NCI-H187 treated with DMSO at 0.1 percent for 48 hours (cell line): ENCODE results near the gene MALT1.
"Not testable (repeated sequence)": the region's sequence is repeated elsewhere in the genome, so short reads cannot be mapped to it uniquely, and the experiment has no call there.

Source experiments
- DNase-seq: peaks from one replicate; lab custom pipeline; 2025; lab: John Stamatoyannopoulos, UW

Gene MALT1

DNA sequence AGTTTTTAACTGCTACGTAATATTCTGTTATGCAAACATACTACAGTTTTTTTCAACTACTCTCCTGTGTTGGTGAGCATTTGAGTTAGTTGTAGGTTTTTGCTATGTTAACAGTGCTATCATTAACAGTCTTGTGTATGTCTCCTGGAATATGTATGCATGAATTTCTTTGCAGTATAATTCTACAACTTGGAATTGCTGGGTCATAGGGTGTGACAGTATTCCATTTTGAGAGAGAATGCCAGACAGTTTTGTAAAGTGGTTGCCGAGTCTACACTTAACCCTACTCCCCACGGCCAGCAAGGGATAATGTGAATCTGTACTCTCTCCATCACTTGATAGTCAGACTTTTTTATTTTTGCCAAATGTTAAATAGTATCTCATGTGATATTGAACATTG is 67.1 kb downstream of the MALT1 start:
- no peak for DNase-seq

DNA sequence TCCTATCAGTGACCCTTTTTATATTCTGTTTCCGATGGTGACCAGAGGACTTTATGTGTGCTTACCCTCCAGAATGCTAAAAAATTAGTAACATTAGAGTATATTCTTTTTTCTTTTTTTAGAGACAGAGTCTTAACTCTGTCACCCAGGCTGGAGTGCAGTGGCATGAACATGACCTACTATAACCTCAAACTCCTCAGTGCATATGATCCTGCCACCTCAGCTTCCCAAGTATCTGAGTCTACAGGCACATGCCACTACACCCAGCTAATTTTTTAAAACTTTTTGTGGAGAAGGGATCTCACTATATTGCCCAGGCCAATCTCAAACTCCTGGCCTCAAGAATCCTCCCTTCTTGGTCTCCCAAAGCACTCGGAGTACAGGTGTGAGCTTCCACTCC is 74.6 kb downstream of the MALT1 start:
- no peak for DNase-seq

DNA sequence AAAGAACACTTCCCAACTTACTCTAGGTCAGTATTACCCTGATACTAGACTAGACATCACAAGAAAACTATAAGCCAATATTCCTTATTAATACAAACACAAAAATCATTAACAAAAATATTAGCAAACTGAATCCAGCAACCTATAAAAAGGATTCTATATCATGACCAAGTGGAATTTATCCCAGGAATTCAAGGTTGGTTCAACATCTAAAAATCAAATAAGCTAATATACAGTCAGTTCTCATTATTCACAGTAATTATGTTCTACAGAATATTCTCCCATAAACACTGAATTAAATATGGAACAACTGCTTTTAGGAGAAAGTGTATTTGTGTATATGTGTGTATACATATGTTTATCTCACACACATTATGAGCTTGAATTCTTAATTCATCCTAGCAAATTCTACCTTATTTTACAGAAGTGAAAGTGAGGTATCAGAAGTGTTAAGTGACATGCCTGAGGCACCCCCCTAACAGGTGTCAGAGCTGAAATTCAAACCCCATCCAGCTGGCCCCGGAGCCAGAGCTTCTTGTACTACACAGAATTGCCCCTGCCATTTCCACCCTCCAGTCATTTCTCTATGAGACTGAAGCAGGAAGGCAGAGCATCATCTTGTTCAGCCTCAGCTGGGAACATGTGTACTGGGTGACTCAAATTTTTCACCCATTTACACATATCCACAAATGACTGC is 77.8 kb downstream of the MALT1 start:
- no peak for DNase-seq

DNA sequence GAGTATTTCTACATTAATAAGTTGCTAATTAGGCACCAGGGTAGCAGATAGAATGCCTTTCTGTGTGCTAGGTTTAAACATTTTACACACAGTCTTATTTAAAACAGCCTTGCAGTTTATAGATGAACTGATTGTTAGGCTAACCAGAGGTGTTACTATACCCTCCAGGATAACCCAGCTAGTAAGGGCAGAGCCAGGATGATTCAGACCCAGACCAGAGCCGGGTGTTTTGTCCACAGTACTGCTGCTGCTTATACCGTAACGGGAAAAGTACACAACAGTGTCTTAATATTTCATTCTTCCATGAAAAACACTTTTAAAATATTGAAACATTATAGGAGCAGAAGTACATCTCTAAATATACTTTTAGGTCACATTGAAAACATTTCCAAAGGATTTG is 82.7 kb downstream of the MALT1 start:
- no peak for DNase-seq

DNA sequence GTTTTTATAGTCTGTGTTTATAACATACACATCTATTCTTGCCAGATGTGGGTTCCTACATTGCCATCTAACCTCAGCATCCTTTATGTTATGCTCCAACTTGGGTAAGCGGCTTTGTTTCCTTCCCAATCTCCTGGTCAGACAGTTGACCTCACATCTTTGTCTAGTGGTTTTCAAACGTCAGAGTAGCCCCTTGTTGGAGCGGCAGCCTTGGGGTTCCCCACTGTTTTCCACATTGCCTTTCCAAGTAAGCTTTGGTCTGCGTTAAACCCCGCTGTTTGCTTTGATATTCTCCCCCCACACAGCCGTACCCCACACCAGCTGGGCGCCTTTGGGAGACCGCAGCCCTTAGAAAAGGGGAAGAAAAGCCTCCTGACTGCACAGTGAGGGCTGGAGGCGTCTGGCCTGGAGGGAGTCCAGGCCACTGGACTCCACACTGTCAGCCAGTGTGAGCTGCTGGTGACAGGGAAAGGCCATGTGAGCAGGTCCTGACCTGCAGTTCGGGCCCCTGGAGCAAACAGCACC is 83.3 kb downstream of the MALT1 start:
- no peak for DNase-seq

DNA sequence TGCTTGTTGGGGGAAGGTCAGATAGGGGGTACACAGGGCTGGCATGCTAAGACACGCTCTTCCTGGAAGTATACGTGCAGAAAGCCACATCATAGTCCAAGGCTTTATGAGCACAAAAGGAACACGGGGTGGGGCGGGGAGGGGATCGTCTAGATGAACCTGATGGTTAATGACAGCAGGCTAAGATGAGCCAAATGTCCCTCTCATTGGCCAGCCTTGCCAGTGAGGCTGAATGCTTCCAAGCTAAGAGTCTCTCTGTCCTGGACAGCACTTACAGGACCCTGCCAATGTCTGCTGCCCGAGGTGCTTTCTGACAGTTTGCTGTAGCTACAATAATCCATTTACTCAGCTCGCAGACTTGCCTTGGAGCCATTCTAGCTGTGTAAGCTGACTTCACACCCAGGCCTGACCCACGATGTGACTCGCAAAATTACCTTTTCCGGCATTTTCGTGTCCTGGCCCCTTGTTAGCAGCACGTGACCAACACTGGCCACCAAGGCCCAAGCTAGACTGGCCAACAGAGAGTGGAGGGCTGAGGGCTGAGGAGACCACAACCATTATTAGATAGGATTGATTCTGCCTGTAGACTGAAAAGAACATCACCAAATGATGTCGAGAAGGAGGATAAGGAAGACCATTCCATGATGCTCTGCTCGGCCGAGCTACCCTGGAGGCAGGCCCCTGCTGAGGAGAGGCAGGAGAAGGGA is 84.2 kb downstream of the MALT1 start:
- DNase-seq: no peak

DNA sequence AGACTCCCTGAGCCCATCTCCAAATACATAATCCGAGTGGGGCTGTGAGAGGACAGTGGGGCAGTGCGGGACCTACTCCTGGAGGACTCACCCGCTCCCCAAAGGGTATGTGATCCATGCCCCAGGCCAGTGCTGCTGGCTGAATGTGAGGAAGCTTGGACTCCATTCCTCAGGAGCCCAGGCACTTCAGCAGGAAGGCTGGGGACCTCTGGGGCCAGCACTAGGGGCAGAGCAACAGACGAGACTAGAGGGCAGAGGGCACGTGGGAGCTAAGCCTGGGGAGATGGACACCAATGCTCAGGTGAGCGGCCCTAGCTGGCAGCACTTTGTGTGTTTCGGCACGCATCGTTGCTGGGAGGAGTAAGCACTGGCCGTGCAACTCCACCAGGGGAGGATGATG is 84.9 kb downstream of the MALT1 start:
- no peak for DNase-seq

DNA sequence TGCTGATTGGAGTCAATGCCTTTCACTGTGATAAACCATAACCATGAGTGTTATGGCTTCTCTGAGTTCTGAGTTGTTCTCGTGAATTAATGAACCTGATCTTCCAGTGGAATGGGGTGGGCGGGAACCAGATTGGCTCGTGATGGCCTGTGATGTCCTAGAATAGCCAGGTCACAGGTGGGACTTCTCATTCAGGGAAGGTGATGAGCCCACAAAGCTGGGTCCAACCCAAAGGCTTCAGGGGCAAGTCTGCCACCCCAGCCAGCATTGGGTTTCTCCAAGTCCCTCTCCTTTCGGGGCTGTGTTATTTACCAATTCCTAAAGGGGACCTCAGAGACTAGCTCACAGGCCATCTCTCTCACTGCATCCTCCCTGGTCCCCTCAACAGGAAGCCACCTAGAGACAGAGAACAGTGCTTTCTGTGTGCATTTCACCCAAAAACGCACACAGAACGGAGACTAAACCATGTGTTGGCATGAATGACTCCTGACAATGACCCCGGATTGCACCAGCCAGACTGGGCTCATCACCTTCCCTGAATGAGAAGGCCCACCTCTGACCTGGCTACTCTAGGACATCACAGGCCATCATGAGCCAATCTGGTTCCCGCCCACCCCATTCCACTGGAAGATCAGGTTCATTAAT is 85.5 kb downstream of the MALT1 start:
- no peak for DNase-seq

DNA sequence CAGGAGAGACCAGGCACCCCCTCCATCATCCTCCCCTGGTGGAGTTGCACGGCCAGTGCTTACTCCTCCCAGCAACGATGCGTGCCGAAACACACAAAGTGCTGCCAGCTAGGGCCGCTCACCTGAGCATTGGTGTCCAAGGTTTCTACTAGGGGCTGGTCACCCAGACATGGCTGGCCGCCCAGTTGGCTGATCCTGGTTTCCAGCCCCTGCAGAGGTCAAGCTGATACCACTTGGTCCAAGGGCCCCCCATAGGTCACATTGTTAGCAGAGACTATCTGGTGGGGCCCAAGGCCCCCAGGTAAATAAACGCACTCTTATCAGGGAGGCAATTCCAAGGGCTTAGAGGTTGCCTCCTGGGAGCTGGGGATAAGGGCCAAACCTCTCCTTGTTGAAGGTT is 86.1 kb downstream of the MALT1 start:
- not testable (repeated sequence) for DNase-seq

DNA sequence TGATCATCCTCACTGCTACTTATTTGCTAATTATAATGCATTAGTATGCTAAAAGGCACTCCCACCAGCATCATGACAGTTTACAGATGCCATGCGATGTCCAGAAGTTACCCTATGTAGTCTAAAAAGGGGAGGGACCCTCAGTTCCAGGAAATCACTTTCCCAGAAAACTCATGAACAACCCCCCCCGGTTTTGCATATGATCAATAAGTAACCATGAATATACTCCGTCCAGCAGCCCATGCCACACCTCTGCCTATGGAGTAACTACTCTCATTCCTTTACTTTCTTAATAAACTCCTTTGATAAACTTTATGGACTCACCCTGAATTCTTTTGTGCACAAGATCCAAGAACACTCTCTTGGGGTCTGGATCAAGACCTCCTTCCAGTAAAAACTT is 86.8 kb downstream of the MALT1 start:
- no peak for DNase-seq

DNA sequence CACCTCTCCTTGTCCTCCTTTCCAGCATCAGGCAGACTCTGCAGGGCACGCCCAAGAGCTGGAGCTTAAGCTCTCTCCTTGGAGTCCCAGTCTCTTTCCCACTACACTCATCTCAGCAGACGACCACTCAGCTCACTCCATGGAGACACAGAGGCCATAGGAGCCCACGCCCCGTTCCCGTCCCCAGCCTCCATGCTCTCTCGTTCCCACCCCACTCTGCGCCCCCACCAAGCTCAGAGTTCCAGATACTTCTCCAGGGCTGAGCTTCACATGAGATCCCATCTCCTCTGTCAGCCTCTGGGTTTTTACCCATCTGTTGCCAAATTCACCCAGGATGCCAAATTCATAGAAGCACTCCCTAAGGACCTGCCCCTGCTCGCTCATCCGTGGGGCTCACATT is 87.3 kb downstream of the MALT1 start:
- DNase-seq: no peak

DNA sequence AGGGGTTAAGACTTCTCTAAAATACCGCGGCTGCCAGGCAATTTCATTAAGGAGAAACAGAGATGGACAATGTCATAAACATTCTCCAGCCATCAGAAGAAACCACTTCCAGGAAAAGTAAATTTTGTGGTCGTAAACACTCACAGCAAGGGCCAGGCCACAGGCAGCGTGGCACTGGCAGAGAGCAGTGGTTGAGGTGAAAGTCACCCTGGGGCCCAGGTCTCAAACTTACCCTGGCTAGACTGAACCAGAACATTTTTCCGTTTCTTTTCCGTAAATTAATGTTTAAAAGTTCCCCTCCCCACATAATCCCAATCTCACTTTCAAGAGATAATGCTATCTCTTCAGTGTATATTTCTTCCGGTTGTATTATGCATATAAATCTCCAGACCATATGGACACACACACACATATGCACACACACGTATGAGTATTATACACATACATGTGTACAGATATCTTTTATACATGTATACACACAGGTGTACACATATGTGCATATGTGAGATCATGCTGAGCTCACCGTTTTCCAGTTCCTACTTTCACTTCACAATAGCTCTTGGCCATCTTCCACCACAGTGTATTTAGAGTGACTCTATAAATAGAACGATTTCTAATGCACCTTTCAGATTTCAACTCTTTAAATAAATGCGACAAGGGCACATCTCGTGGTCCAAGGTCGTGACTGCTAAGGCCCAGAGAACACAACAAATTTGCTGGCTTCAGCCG is 90.1 kb downstream of the MALT1 start:
- DNase-seq: no peak

DNA sequence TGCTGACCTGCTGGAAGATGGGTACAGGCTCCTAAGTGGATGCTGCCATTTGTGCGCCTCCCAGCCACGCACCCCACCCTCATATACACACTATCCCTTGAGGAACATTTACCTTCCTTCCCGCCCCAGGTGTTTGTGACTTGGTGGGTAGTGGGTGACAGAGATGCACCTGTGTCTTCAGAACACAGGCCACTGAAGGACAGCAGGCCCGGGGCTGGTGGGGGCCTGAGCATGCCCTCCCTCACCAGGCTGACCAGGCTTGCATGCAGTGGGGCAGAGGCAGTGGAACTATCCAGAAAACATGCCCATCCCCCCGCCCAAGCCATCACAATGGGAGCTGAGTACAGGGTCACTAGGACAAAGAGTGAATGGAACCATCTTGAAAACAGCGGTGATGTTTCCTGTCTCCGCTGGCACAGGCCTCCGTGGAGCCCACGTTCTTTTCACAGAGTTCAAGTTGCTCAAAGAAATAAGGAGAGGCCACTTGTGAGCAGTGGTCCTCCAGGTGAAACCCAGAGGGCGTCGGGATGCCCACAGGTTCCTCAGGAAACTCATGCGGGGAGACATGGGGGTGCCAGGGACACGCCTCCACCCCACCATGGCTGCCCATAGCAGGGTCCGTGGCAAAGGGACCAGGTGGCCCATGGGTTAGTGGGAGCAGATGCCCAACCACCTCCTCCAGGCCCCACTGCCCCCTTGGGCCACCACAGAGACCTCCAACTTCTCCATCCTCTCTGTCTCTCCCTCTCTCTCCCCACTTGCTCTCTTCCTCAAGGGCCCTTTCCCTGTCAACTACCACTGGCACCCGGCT is 90.9 kb downstream of the MALT1 start:
- no peak for DNase-seq

DNA sequence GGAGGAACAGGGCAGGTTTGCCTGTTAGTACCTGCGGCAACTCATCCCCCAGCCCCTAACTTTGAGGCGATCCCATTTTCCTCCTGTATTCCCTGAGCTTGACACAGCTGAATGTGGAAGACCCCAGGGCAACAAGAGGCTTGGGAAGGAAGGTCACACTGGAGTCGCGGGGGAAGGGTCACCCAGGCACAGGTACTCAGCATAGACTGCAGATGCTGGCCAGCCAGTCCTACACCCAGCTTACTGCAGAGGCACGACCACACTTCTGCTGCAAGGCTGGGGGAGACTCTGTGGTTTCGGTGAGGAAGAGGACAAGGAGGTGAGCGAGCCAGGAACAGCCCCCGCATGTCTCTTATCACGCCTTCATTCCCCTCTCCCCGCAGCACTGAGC is 91.5 kb downstream of the MALT1 start:
- DNase-seq: no peak

DNA sequence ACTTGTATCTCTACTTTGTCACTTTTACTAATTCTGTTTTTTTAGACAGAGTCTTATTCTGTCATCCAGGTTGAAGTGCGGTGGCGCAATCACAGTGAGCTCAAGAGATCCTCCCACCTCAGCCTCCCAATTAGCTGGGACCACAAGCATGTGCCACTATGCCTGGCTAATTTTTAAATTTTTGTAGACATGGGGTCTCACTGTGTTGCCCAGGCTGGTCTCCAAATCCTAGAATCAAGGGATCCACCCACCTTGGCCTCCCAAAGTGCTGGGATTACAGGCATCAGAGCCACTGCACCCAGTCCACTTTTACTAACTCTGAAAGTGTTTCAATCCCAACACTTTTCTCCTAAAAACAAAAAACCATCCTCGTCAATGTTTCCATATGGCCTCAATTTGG is 94.9 kb downstream of the MALT1 start:
- DNase-seq: no peak

DNA sequence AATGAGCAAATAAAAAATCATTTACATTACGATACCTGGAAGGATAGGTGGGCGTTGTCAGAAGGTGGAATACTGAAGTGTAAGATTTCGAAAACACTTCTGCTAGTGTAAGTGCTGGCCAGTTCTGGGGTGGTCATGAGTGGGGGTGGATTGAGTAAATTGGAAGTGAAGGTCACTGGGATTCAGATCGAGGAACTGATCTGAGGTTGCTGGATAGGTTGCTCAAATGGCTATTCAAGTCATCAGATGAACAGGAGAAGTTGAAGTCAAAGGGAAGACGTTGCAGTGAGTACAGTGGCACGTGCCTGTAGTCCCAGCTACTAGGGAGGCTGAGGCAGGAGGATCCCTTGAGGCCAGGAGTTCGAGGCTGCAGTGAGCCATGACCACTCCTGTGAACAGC is 95.7 kb downstream of the MALT1 start:
- DNase-seq: no peak

DNA sequence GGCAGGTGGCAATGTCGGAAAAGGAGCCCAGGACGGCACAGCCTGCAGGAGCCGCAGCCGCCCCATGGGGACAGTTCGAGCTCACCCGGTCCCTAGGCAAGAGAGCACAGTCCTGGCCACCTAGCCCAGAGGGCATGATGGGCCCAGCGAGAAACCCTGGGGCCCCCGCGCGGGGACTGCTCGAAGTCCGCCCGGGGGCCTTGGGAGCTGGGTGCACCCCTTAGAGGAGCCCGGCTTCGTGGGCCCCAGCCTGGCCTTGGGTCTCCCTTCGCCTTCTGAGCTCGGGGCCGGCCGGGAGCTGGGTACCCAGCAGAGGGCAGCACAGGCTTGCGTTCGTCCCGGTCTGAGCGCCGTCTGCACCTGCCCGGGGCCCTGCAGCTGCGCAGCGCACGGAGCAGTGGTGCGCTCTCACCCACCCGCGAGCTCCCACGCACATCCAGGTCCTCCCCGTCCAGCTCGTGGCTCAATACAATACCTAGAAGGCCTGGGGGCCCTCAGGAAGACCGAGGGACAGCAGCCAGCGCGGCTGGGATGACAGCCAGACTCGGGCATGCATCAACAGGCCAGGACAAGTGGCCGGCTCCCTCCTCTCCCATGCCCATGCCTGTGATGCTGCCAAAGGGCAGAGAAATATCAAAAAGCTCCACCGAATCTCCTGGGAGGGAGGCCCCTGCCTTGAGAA is 97.2 kb downstream of the MALT1 start:
- DNase-seq: no peak

DNA sequence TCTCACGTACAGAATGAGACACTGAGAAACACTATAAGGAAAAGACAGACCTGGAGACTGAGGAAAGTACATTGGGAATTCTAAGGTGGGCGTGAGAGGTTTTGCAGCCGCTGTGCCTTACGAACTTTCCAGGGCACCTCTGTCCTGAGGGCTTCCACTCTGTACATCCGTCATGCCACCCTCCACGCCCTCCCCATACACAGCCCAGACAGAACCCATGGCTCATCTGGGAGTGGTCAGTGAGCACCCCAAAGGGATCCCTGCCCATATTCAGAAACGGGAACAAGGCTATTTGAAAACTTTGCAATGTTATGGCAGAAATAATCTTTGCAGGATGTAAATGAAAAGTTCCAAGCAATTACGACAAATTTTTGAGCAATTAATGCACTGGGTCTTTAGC is 98.1 kb downstream of the MALT1 start:
- no peak for DNase-seq

DNA sequence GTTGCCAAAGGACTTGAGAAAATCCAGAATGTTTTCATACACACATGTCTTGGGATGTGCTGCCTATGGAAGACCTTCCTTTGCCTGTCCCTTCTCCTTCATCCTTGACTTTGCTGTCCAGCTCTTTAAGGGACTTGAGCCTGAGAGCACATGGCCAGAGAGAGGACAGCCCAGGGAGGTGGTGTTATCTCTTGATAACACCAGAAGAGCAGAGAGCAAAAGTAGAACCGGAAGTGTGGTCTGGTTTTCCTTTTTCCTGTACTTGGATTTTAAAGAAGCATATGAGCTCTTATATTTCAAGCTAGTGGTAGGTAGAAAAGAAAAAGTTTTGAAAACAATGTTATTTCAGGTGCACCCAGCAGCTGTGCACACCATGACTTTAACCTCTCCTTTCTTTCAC is 99.3 kb downstream of the MALT1 start:
- no peak for DNase-seq

DNA sequence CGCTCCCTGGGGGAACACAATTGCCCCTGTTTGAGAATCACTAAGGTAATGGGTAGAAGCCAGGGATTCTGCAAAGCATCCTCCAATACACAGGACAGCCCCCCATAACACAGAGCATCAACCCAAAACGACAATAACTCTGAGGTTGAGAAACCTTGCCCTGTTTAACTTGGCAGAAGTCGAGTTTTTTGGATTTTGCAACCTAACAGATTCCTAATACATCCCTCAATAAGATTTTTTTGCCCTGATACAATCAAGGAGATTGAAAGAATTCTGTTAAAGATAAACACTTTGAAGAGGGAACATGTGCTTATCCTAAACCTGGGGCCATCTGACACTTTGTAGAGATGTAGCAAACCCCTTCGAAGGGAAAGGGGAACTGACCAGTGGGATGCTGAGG is 100.9 kb downstream of the MALT1 start:
- DNase-seq: no peak

DNA sequence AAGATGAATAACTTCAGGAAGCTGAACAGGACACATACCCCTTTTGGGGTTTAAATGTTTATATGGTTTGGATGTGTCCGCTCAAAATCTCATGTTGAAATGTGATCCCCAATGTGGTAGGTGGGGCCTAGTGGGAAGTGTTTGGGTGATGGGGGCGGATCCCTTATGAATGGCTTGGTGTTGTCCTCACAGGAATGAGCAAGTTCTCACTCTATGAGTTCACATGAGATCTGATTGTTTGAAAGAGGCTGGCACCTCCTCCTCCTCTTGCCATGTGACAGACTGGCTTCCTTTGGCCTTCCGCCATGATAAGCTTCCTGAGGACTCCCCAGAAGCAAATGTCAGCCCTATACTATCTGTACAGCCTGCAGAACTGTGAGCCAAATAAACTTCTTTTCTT is 104.8 kb downstream of the MALT1 start:
- DNase-seq: no peak
